Kidney capillary endothelial cell (primary cell): ENCODE measurements around the gene ACOT7.

Experiments
- DNase-seq: peaks from one replicate; pipeline ENCODE4 v3.0.0-alpha.2; 2018; ENCODE audit warnings: low spot score

The ACOT7 gene

DNA sequence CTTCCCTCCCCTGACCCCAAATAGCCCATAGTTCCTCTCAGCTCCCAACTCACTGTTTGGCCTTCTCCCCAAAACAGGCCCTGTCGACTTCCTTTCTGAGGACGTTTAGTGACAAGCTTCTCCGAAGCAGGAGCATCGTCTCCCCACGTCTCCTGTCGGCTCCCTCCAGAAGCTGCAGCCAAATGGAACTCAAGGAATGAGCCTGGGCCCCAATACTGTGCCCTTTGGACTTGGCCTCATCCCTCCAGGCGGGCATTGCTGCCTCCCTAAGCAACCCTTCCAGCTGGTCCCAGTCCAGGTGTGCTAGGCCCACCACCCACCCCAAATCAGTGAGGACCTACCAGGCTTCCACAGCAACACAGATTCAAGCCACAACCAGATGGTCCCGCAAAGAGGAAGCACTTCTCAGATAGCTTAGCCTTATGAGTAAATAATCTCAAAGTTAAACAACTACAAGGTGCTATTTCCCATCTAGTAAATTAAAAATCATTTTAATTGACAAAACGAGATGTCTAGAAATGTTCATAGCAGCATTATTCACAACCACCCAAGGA is 33.0 kb downstream of the ACOT7 start:
- no peak for DNase-seq

DNA sequence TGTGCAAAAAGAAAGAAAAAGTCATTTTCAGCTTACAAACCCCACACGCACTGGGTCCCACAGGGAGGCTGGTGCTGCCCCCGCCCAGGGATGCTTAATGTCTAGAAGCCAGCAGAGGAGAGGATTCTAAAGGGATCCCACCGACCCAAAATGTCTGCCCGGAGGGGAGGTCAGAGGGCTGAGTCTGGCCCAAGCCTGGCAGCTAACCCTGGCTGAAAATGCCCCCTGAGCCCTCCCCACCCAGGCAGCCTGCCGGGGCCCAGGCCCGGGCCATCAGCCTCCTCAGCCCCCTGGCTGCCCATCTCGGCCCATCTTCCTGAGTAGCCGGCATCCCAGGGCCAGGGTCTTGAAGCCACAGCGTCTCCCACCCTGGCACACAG is 33.5 kb downstream of the ACOT7 start:
- DNase-seq = no peak

DNA sequence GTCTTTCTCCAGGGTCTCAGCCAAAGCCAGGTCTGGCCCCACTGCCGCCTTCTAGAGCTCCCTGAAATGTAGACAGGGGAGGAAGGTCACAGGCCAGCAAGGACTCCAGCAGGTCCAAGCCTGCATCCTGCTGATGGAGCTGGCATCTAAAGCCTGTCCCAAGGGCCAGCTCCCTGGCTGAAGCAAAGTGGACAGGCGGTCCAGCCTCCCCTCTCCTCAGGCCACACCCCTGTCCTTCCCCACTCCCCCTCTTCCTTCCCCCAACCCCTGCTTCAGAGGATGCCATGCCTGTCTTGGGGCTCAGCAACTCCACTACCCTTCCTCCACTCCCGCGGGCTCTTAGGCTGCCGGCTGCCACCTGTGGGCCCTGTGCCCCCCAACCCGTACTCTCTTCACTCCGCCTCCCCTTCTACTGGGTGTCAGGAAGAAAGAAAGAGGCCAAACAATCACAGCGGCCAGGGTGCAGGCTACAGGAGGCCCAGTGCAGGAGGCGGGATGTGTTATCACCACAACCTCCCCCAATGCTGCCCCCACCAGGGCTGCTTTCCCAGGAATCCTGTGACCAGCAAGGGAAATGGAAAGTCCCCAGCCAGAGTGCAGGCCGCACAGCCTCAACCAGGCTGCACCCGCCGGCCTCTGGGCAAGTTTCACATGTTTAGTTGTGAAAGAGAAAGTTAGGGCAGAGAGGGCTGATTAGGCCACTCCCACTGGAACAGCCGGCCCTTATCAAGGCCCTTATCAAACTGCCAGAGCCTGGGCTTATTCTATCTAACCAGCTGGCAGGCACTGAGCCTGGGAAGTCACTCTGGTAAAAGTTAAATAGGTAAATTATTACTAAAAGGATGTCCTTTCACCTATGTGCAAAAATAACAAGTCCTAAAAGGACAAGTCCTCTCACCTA is 34.1 kb downstream of the ACOT7 start:
- DNase-seq = no peak

DNA sequence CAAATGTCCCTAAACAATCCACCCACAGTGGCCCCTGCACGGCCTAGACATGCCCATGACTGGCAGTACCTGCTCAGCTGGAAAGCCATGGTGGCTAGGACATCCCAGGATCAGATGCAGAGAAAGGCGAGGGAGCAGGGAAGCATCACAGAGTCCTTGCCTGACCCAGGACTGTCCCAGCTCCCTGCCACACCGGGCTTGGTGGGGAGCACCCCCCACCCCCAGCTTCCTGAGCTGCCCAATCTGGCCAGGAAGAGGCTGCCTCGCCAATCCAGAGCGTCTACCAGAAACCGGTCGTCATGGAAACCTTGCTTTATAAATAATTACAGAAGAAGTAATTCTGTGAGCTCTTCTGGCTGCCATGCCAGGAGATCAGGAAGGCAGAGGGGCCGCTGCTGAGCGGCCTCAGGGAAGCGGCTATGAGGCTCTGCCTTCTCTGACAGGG is 34.8 kb downstream of the ACOT7 start:
- DNase-seq = peak; percentile 47

DNA sequence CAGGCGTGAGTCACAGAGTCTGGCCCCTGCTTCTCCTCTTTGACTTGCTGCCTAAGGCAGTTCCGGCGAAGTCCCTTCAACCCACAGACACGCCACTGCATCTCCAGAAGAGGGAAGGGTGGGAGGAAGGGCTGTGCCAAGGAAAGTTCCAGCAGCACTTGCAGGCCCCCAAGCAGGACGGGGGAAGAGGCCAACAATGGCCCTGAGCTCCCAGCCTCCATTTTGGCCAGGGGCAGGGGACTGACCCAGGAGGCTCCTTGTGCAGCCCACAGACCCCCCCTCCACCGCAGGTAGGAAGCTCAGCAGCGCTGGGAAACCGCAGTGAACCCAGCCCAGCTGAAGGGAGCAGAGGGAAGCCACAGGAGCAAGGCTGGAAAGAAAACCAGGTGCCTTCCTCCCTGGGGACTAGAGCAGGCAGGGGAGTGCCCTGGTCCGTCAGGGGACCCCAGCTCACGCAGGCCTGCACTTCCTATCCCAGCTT is 35.4 kb downstream of the ACOT7 start:
- DNase-seq = no peak

DNA sequence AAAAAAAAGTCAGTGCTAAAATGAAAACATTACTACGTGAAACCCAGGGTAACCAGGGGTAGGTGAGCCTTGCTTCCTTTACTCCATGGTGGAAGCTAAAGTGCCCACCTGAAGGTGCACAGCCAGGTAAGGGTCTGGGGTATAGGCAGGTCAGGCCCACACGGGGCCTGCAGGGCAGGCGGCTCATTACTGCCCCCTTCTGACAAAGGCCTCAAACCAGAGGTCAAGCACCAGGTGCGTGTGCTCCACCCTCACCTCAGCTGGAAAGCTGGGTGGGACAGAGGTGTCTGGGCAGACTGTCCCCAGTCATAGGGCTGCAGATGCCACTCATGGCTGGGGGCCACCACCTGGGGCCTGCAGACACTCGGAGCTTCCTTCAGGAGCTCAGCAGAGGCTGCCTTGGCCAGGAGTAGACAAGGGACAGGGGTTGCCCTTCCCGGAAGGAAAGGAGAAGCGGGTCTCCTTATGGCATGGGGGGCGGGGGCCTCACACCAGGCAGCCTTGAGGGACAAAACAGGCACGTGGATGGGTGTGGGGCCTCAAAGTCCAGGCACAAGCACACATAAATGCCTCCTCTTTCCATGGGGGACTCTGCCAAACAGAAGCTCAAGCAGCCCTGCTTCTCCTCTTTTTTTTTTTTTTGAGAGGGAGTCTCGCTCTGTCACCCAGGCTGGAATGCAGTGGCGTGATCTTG is 36.2 kb downstream of the ACOT7 start:
- DNase-seq = no peak

DNA sequence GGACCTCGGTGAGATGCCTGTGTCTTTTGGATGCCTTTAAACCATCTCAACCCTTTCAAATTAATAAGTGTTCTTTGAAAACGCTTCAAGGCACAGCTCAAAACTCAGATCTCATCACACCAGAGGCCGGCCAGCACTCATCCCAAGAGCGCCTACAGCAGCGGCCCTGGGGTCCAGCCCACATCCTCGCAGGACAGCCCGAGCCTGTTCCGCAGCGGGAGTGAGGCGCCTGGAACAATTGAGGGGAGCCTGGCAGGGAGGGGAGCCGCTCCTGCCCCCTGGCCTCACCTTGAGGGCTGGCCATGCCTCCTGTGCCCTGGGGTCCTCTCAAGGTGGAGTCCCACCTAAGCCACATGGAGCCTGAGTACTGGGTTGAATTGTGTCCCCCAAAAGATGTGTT is 37.9 kb downstream of the ACOT7 start:
- DNase-seq = no peak

DNA sequence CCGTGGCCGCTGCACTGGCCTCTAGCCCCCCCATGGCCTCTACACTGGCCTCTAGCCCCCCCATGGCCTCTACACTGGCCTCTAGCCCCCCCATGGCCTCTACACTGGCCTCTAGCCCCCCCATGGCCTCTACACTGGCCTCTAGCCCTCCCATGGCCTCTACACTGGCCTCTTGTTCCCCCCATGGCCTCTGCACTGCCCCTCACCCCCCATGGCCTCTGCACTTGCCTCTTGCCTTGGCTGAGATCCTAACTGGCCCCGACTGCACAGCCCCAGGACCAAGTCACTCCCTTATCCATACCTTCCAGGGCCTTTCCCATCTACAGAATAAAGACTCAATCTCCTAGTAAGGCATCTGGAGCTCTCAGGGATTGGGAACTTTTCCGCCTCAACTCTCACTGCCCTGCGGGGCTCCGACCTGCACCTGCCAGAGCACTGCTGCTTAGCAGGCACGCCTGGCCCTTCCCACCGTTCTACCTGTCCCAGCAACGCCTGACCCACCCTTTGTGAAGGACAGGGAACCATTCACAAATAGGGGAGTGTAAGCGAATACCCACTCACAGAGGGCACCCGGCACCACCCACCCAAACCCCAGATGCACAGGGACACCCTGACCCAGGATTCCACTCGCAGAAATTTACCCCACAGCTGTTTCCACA is 38.8 kb downstream of the ACOT7 start:
- DNase-seq = no peak

DNA sequence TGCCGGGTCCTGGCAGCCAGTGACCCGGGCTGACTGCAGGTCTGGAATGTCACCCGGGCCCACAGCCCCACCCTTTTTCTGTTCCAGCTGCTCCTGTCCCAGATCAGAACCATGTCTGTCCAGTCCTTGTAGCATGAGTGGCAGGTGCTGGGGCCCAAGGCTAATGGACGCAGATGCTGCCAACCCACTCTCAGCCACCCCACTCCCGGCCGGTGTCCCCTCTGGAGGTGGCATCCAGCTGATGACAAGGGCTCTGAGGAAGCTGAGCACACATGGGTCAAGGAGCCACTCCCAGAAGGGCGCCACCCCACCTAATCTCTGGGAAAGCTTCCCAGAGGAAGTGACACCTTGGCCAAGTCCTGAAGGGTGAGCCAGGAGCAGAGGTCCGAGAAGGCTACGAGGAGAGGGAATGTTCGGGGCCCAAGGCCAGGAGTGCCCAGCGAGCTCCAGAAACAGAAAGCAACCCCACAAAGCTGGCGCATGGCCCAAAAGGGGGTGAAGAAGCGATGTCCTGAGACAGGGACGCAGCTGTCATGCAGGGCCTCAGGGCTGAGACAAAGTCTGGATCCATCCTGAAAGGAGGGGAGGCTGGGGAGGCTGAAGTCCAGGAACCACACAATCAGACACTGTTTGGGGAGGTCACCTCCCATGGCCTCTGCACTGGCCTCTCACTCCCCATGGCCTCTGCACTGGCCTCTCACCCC is 39.5 kb downstream of the ACOT7 start:
- peak; percentile 23 for DNase-seq

DNA sequence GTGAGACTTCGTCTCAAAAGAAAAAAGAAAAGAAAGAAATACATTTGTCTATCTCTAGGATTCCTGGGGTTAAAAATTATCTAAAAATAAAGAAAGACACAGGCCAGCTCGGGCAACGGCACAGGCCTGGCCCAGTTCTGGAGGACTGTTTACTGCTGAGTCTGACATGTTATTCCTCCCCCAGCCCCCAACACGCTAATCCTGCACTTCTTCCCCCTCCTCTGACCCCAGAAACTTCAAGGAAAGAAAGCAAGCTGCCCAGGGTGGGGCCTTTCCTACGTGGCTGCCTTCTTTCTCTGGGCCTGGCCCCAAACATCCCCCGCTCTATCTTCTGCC is 40.0 kb downstream of the ACOT7 start:
- no peak for DNase-seq

DNA sequence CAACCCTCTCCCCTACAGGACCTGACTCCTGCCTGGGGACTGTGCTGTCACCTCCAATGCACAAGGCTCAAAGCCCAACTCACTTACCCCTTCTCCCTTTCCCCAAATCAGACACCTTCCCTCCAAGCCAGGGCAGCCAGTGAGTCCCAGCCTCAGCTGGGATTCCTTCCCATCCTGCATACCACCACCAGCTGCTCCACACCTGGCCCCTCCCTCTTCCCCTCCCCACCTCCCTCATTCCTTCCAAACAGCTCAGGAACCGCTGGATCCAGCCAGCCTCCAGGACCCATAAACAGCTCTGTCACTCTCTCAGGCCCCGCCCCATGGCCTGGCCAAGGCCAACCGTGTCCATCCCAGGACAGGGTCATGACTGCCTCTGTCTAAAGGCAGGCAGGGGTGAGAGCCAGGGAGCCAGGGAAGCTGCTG is 41.4 kb downstream of the ACOT7 start:
- DNase-seq = no peak

DNA sequence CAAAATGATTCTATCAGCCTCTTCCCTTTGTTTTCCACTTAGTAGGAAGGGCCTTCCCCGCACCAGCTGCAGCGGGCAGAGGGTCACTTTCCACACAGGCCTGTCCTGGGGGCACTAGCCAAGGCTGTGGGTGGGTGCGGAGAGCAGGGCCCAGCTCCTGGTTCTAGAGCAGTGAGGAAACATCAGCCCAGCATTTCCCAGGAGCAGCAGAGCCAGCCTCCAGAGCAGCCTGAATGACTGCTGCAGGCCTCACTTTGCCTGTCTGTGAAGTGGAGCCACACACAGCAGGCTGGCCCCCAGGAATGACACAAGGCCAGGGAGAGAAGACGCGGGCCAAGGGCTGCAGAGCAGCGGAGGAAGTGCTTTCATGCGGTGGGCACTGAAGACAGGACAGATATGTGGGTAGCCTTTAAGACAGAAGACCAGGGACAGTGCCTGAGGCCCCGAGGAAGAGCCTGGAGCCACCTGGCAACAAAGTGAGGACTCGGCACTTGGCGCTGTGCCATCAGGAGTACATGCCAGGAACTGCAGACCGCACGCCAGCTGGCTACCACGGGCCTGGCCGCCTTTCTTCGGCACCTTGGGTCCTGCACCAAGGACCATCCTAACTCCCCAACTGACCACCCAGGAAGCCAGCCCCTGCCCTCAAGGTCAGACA is 42.0 kb downstream of the ACOT7 start:
- no peak for DNase-seq

DNA sequence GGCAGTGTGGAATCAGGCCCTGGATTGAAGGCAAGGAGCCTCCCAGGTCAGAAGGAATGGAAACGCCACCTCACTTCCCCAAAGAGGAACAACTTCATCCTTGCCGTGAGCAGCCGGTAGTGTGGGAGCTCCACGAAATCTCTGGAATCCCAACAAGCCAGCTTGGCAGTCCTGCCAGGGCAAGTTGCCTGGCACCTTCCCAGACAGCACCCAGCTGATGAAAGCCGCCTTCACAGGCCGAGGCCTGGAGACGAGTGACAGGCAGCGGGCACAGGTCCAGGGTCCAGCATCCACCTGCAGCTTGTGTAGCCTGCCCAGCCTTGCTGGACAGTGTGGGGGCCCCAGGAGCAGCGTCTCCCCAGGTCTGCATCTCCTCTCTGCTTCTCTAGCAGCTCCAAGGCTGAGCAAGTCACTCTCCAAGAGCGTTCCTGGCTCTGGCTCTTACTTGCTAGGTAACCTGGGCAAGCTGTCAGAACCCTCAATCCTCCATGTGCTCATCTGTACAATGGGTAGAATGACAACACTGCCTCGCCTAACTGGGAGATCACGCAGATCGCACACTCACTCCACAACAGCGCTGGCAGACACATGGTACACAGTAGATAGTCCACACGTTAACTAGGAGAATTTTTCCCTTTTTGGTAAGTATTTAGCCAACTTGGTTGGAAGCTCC is 43.0 kb downstream of the ACOT7 start:
- no peak for DNase-seq

DNA sequence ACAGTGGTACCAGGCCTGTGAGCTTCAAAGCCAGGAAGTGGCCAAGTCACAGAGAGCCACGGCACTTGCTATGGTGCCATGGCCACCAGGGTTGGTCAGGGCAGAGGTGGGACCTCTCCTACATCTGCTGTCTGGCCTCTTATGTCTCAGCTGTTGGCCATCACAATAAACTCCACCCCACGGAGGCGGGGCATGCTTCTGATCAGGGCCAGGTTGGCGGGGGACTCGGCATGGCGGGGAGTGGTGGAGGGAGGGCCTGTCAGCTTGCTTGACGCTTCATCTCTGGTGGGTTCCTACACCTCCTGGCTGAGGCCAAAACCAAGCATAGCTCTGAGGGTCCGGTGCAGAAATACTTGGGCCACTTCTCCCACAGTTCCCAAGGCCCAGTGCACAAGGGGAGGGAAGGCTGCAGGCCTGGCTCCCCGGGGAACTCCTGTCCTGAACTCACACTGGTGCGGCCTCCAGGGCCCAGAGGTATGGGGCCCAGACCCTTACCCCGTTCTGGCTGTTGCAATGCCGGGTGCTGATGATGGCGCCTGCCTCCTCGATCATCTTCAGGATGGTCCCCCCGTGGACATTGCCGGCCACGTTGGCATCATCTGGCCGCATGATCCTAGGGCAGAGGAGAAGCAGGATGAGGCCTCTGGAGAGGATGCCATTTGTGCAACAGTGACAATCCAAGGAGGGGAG is 44.2 kb downstream of the ACOT7 start:
- DNase-seq = no peak

DNA sequence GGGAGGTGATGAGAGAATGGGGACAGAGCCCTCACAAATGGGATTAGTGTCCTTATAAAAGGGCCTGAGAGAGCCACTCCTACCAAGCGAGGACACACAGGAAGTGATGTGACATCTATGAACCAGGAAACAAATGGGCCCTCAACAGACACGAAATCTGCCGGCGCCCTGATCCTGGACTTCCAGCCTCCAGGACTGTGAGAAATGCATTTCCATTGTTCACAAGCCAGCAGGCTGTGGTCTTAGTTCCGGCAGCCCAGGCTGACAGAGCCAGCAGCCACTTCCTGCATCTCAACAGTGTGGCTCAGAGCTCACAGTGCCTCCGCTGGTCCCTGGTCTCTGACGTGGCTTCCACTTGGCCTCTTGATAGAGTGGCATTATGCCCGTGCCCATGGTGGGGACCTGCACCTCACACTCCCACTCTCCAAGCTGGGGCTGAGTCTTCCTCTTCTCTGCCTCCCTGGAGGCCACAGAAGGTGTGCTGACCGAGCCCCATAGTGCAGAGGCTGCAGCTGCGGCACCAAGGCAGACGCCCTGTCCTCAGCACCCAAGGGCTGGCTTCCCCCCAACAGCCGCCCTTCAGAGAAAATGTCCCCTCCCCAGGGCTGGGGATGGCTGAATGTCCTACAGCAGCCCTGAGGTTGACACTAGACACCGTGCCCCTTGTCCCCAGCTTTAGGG is 44.9 kb downstream of the ACOT7 start:
- DNase-seq = peak; percentile 98

DNA sequence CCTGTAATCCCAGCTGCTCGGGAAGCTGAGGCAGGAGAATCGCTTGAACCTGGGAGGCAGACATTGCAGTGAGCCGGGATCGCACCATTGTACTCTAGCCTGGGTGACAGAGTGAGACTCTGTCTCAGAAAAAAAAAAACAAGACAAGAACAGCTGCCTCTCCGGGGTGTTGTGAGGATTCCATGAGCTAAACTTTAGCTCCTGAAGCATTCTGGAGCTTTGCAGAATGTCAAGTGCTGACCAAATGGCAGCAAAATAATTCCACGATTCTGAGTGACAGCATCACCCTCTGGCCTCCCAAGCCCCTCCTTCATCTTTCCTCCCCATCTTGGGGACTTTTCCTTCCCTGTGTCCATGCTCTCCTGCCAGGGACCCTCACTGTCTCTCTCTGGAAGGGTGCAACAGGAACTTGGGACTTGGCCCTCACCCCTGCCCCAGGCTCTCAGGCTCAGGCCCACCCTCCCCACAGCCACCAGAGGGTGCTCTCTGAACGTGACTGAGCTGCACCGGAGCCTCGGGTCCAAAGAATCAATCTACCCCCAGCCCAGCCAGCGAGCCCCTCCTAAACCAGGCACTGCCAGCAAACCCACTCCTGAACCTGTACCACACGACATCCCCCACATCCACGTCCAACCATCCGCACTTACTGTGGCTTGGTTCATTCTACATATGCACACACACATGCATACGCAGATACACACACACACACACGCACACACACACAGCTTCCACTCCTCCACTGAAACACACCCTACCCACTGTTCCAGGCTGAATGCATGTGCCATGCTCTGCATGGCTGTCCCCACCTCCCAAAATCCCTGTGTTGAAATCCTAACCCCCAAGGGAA is 45.7 kb downstream of the ACOT7 start:
- no peak for DNase-seq

DNA sequence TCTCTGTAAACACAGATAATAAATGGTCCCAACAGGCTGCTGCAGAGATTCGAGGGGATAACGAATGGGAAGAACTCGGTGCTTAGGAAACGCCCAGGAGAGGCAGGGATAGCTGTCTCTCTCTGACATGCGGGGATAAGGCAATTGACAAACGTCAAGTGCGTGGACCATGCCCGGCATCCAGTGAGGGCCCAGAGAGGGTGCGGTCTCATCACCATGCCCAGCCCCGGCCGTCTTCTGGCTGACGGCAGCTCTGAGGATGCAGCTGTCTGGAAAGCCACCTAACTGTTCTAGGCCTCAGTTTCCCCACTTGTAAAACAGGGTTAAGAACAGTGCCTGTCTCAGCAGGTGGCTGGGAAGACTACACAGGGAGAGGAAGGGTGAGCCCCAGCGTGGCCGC is 48.1 kb downstream of the ACOT7 start:
- DNase-seq = no peak

DNA sequence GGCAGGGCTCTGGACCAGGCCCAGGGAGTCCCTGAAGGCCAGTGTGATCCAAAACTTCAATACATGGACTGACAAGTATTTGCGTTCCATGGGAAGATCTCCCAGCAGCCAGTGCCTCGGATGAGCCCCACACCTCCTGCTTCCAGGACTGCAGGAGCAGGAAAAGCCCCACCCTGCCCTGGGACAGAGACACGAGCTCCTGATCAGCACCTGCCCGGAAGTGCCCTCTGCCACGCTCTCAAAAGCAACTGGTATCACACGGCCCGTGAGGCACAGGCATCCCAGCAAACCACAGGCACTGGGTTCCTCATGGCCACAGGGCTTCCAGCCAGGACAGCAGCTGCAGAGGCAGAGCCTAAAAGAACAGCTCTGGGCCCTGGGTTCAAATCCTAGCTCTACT is 48.6 kb downstream of the ACOT7 start:
- no peak for DNase-seq
